HEK293 (cell line): ENCODE data around the gene RBMS1.
A peak's percentile ranks its signal among the peaks of the same experiment; 100 is the strongest.

ENCODE experiments used
- CTCF ChIA-PET: fragments of 350-600 bp; formaldehyde crosslinking; extraction: SDS; loops from one replicate; lab custom pipeline; 2021; ENCODE audit warnings: antibody characterized with exemption; lab: Yijun Ruan, JAX
- POLR2A ChIA-PET: fragments of 300-600 bp; formaldehyde crosslinking; extraction: SDS; loops from one replicate; lab custom pipeline; 2020; ENCODE audit warnings: antibody characterized with exemption, inconsistent platforms; lab: Yijun Ruan, JAX
- H3K27ac ChIP-seq: fragments of 200-500 bp; sonication (Bioruptor generic); 2 replicates; pipeline ENCODE4 v1.5.1; 2014; ENCODE audit warnings: low read depth, low read length, control low read depth, inconsistent platforms; ENCODE audit errors: extremely low read depth
- H3K36me3 ChIP-seq, 2 experiments: fragments of 200-500 bp in 1 of 2; sonication (Bioruptor generic) in 1 of 2; 1 replicate in 1 of 2; 2 replicates in 1 of 2; pipeline ENCODE4 v1.5.1; 2014 to 2017; ENCODE audit warnings: inconsistent platforms in 2 of 2, low read length in 2 of 2; ENCODE audit not compliant: control insufficient read depth in 2 of 2, insufficient read depth in 1 of 2
- H3K4me1 ChIP-seq: fragments of 200-500 bp; sonication (Bioruptor generic); 2 replicates; pipeline ENCODE4 v1.5.1; 2014; ENCODE audit warnings: mild to moderate bottlenecking, low read length, inconsistent platforms; ENCODE audit not compliant: control insufficient read depth, insufficient read depth
- H3K4me3 ChIP-seq: 2 replicates; pipeline ENCODE4 v1.5.1; 2011; ENCODE audit warnings: low read depth, mild to moderate bottlenecking, control low read depth, low read length, moderate library complexity
- H3K9me3 ChIP-seq: fragments of 200-500 bp; sonication (Bioruptor generic); 2 replicates; pipeline ENCODE4 v1.5.1; 2014; ENCODE audit warnings: low read depth, low read length, inconsistent platforms; ENCODE audit not compliant: control insufficient read depth, insufficient read depth
- BCL11B ChIP-seq: fragments of 450-650 bp; formaldehyde crosslinking; IDR thresholded peaks from 2 replicates; pipeline ENCODE4 v1.5.1; 2016; ENCODE audit warnings: low read depth, missing biosample characterization, missing genetic modification characterization
- HOXA7 ChIP-seq: sonication (generic); formaldehyde crosslinking; IDR thresholded peaks from 2 replicates; pipeline ENCODE4 v1.8.1; 2022; ENCODE audit warnings: missing genetic modification reagents, borderline replicate concordance
- KLF9 ChIP-seq: fragments of 450-650 bp; formaldehyde crosslinking; IDR thresholded peaks from 2 replicates; pipeline ENCODE4 v1.5.1; 2016; ENCODE audit warnings: missing biosample characterization, missing genetic modification characterization, low read depth
- MEIS1 ChIP-seq: sonication (generic); formaldehyde crosslinking; IDR thresholded peaks from 2 replicates; pipeline ENCODE4 v1.8.1; 2022; ENCODE audit warnings: missing genetic modification reagents, mild to moderate bottlenecking, borderline replicate concordance
- PRDM4 ChIP-seq: fragments of 450-650 bp; formaldehyde crosslinking; IDR thresholded peaks from 2 replicates; pipeline ENCODE4 v1.5.1; 2017; ENCODE audit warnings: missing biosample characterization, missing genetic modification characterization
- SALL2 ChIP-seq: fragments of 450-650 bp; formaldehyde crosslinking; IDR thresholded peaks from 2 replicates; pipeline ENCODE4 v1.5.0; 2017; ENCODE audit warnings: missing biosample characterization, mild to moderate bottlenecking, missing genetic modification characterization, borderline replicate concordance
- SP3 ChIP-seq: fragments of 450-650 bp; formaldehyde crosslinking; IDR thresholded peaks from 2 replicates; pipeline ENCODE4 v1.5.1; 2016; ENCODE audit warnings: missing biosample characterization, missing genetic modification characterization
- ZBTB17 ChIP-seq: fragments of 450-650 bp; formaldehyde crosslinking; IDR thresholded peaks from 2 replicates; pipeline ENCODE4 v1.5.1; 2016; ENCODE audit warnings: missing biosample characterization, missing genetic modification characterization
- ZBTB20 ChIP-seq: fragments of 450-650 bp; formaldehyde crosslinking; IDR thresholded peaks from 2 replicates; pipeline ENCODE4 v1.5.1; 2016; ENCODE audit warnings: missing biosample characterization, missing genetic modification characterization
- ZFP69B ChIP-seq: fragments of 450-650 bp; formaldehyde crosslinking; IDR thresholded peaks from 2 replicates; pipeline ENCODE4 v1.5.1; 2016; ENCODE audit warnings: missing biosample characterization, missing genetic modification characterization
- ZIC2 ChIP-seq: fragments of 450-650 bp; formaldehyde crosslinking; IDR thresholded peaks from 2 replicates; pipeline ENCODE4 v1.5.1; 2016; ENCODE audit warnings: missing biosample characterization, missing genetic modification characterization
- ZNF114 ChIP-seq: fragments of 450-650 bp; formaldehyde crosslinking; IDR thresholded peaks from 2 replicates; pipeline ENCODE4 v1.5.0; 2017; ENCODE audit warnings: missing biosample characterization, missing genetic modification characterization
- ZNF19 ChIP-seq: fragments of 450-650 bp; formaldehyde crosslinking; IDR thresholded peaks from 2 replicates; pipeline ENCODE4; 2016; ENCODE audit warnings: missing biosample characterization, missing genetic modification characterization, low read depth
- ZNF302 ChIP-seq: fragments of 450-650 bp; formaldehyde crosslinking; IDR thresholded peaks from 2 replicates; pipeline ENCODE4 v1.5.1; 2016; ENCODE audit warnings: missing biosample characterization, missing genetic modification characterization, low read depth
- ZNF426 ChIP-seq: fragments of 450-650 bp; formaldehyde crosslinking; IDR thresholded peaks from 2 replicates; pipeline ENCODE4 v1.5.1; 2017; ENCODE audit warnings: missing biosample characterization, missing genetic modification characterization, mild to moderate bottlenecking, inconsistent platforms, moderate library complexity
- ZNF48 ChIP-seq: fragments of 450-650 bp; formaldehyde crosslinking; IDR thresholded peaks from 2 replicates; pipeline ENCODE4 v1.5.1; 2016; ENCODE audit warnings: missing biosample characterization, missing genetic modification characterization
- ZNF501 ChIP-seq: fragments of 450-650 bp; formaldehyde crosslinking; IDR thresholded peaks from 2 replicates; pipeline ENCODE4 v1.5.1; 2016; ENCODE audit warnings: missing biosample characterization, missing genetic modification characterization
- ZNF529 ChIP-seq: fragments of 450-650 bp; formaldehyde crosslinking; IDR thresholded peaks from 2 replicates; pipeline ENCODE4 v1.5.1; 2017; ENCODE audit warnings: missing genetic modification characterization, missing biosample characterization; ENCODE audit not compliant: insufficient replicate concordance
- ZNF530 ChIP-seq: fragments of 450-650 bp; formaldehyde crosslinking; IDR thresholded peaks from 2 replicates; pipeline ENCODE4 v1.5.1; 2016; ENCODE audit warnings: low read depth, missing biosample characterization, missing genetic modification characterization
- ZNF555 ChIP-seq: fragments of 450-650 bp; formaldehyde crosslinking; conservative IDR thresholded peaks from 2 replicates; pipeline ENCODE4 v1.5.1; 2017; ENCODE audit warnings: missing biosample characterization, mild to moderate bottlenecking, missing genetic modification characterization, inconsistent platforms
- ZNF558 ChIP-seq: fragments of 450-650 bp; formaldehyde crosslinking; IDR thresholded peaks from 2 replicates; pipeline ENCODE4 v1.5.1; 2016; ENCODE audit warnings: missing biosample characterization, missing genetic modification characterization
- ZNF596 ChIP-seq: fragments of 450-650 bp; IDR thresholded peaks from 2 replicates; pipeline ENCODE4 v1.5.0; 2018; ENCODE audit warnings: missing biosample characterization, mild to moderate bottlenecking, missing genetic modification characterization, moderate library complexity
- ZNF600 ChIP-seq: fragments of 450-650 bp; formaldehyde crosslinking; IDR thresholded peaks from 2 replicates; pipeline ENCODE4 v1.5.1; 2016; ENCODE audit warnings: missing biosample characterization, missing genetic modification characterization
- ZNF629 ChIP-seq: fragments of 450-650 bp; formaldehyde crosslinking; IDR thresholded peaks from 2 replicates; pipeline ENCODE4 v1.5.1; 2017; ENCODE audit warnings: missing biosample characterization, missing genetic modification characterization
- TF ChIP-seq, protein P1 (sequence below): fragments of 450-650 bp; formaldehyde crosslinking; IDR thresholded peaks from 2 replicates; pipeline ENCODE4 v1.5.1; 2016; ENCODE audit warnings: missing biosample characterization, missing genetic modification characterization
- TF ChIP-seq, protein P2 (sequence below): fragments of 450-650 bp; formaldehyde crosslinking; IDR thresholded peaks from 2 replicates; pipeline ENCODE4 v1.5.1; 2016; ENCODE audit warnings: missing biosample characterization, missing genetic modification characterization
- TF ChIP-seq, protein P3 (sequence below): fragments of 450-650 bp; formaldehyde crosslinking; IDR thresholded peaks from 2 replicates; pipeline ENCODE4 v1.5.1; 2016; ENCODE audit warnings: missing biosample characterization, missing genetic modification characterization
- TF ChIP-seq, protein P4 (sequence below): fragments of 450-650 bp; IDR thresholded peaks from 2 replicates; pipeline ENCODE4 v1.5.1; 2018; ENCODE audit warnings: missing biosample characterization, mild to moderate bottlenecking, missing genetic modification characterization

RBMS1 gene

DNA sequence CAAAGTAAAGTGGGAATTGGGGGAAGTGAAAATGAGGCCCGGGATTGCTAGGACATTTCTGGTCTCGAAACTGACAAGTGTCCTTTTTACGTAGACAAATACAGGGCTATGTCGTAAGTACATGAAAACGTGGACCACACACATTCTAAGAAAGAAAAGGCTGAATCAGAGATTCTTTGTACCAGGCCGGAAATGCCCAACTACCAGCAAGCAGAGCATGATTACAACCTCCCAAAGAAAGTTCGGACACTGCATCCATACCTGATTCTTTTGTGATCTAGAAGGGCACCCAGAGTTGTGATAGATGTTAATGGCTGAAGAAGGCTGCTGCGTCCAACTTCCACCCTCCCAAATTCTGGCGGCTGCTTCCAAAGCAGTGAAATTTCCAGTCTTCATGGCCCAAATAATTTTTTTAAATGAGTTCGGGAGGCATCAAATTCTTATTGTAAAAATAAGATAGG lies 1.7 kb downstream of the RBMS1 start:
- peak overlapping the region; percentile 98 for H3K27ac ChIP-seq
- POLR2A ChIA-PET = no interaction called here
- CTCF ChIA-PET = interaction anchor here (0.7 kb wide), 1 partner anchor 203 kb away, joined by 3 read pairs; no protein-coding TSS in a partner anchor
- no peaks in the 10 kb centered on the region for H3K9me3 ChIP-seq
- H3K36me3 ChIP-seq = no peaks in the 10 kb centered on the region
- H3K4me1 ChIP-seq = peaks cover 10% of the 10 kb centered on the region
- peak overlapping the region; percentile 95 for H3K4me3 ChIP-seq
- TF ChIP-seq SP3 (tag by site-specific recombination) (no peak), ZNF426 (no peak), MEIS1 (CRISPR knock-in tag) (no peak), ZBTB17 (tag by site-specific recombination) (peak; percentile 37; the same call in 1 of the 2 replicates), ZNF114 (tag by site-specific recombination) (no peak), ZNF596 (tag by site-specific recombination) (no peak), ZNF19 (tag by site-specific recombination) (no peak), ZIC2 (tag by site-specific recombination) (no peak), ZBTB20 (peak; percentile 34; the same call in 1 of the 2 replicates), PRDM4 (tag by site-specific recombination) (peak; percentile 26; the same call in 1 of the 2 replicates), ZNF530 (no peak), ZNF48 (no peak), ZNF529 (no peak), ZNF555 (tag by site-specific recombination) (no peak), BCL11B (no peak), SALL2 (no peak), ZNF501 (tag by site-specific recombination) (no peak), ZNF629 (peak; percentile 64), ZNF302 (no peak), ZNF558 (tag by site-specific recombination) (no peak), ZFP69B (tag by site-specific recombination) (no peak), HOXA7 (CRISPR knock-in tag) (no peak), ZNF600 (tag by site-specific recombination) (0 out of 2 replicates have a peak, but pooled peaks have one; percentile 16), KLF9 (tag by site-specific recombination) (no peak)
- TF ChIP-seq, protein P1, sequence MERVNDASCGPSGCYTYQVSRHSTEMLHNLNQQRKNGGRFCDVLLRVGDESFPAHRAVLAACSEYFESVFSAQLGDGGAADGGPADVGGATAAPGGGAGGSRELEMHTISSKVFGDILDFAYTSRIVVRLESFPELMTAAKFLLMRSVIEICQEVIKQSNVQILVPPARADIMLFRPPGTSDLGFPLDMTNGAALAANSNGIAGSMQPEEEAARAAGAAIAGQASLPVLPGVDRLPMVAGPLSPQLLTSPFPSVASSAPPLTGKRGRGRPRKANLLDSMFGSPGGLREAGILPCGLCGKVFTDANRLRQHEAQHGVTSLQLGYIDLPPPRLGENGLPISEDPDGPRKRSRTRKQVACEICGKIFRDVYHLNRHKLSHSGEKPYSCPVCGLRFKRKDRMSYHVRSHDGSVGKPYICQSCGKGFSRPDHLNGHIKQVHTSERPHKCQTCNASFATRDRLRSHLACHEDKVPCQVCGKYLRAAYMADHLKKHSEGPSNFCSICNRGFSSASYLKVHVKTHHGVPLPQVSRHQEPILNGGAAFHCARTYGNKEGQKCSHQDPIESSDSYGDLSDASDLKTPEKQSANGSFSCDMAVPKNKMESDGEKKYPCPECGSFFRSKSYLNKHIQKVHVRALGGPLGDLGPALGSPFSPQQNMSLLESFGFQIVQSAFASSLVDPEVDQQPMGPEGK = no peak
- TF ChIP-seq, protein P2, sequence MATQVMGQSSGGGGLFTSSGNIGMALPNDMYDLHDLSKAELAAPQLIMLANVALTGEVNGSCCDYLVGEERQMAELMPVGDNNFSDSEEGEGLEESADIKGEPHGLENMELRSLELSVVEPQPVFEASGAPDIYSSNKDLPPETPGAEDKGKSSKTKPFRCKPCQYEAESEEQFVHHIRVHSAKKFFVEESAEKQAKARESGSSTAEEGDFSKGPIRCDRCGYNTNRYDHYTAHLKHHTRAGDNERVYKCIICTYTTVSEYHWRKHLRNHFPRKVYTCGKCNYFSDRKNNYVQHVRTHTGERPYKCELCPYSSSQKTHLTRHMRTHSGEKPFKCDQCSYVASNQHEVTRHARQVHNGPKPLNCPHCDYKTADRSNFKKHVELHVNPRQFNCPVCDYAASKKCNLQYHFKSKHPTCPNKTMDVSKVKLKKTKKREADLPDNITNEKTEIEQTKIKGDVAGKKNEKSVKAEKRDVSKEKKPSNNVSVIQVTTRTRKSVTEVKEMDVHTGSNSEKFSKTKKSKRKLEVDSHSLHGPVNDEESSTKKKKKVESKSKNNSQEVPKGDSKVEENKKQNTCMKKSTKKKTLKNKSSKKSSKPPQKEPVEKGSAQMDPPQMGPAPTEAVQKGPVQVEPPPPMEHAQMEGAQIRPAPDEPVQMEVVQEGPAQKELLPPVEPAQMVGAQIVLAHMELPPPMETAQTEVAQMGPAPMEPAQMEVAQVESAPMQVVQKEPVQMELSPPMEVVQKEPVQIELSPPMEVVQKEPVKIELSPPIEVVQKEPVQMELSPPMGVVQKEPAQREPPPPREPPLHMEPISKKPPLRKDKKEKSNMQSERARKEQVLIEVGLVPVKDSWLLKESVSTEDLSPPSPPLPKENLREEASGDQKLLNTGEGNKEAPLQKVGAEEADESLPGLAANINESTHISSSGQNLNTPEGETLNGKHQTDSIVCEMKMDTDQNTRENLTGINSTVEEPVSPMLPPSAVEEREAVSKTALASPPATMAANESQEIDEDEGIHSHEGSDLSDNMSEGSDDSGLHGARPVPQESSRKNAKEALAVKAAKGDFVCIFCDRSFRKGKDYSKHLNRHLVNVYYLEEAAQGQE (tag by site-specific recombination) = no peak
- TF ChIP-seq, protein P3, sequence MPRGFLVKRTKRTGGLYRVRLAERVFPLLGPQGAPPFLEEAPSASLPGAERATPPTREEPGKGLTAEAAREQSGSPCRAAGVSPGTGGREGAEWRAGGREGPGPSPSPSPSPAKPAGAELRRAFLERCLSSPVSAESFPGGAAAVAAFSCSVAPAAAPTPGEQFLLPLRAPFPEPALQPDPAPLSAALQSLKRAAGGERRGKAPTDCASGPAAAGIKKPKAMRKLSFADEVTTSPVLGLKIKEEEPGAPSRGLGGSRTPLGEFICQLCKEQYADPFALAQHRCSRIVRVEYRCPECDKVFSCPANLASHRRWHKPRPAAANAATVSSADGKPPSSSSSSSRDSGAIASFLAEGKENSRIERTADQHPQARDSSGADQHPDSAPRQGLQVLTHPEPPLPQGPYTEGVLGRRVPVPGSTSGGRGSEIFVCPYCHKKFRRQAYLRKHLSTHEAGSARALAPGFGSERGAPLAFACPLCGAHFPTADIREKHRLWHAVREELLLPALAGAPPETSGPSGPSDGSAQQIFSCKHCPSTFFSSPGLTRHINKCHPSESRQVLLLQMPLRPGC (tag by site-specific recombination) = no peak
- TF ChIP-seq, protein P4, sequence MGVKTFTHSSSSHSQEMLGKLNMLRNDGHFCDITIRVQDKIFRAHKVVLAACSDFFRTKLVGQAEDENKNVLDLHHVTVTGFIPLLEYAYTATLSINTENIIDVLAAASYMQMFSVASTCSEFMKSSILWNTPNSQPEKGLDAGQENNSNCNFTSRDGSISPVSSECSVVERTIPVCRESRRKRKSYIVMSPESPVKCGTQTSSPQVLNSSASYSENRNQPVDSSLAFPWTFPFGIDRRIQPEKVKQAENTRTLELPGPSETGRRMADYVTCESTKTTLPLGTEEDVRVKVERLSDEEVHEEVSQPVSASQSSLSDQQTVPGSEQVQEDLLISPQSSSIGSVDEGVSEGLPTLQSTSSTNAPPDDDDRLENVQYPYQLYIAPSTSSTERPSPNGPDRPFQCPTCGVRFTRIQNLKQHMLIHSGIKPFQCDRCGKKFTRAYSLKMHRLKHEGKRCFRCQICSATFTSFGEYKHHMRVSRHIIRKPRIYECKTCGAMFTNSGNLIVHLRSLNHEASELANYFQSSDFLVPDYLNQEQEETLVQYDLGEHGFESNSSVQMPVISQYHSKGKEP (tag by site-specific recombination) = no peak
